NCI-H2107 (cell line): ENCODE results near the gene CNIH4.
"Not testable (repeated sequence)": the region's sequence is repeated elsewhere in the genome, so short reads cannot be mapped to it uniquely, and the experiment has no call there.

Experiments
- DNase-seq: peaks from one replicate; lab custom pipeline; 2025; lab: John Stamatoyannopoulos, UW

CNIH4 gene

DNA sequence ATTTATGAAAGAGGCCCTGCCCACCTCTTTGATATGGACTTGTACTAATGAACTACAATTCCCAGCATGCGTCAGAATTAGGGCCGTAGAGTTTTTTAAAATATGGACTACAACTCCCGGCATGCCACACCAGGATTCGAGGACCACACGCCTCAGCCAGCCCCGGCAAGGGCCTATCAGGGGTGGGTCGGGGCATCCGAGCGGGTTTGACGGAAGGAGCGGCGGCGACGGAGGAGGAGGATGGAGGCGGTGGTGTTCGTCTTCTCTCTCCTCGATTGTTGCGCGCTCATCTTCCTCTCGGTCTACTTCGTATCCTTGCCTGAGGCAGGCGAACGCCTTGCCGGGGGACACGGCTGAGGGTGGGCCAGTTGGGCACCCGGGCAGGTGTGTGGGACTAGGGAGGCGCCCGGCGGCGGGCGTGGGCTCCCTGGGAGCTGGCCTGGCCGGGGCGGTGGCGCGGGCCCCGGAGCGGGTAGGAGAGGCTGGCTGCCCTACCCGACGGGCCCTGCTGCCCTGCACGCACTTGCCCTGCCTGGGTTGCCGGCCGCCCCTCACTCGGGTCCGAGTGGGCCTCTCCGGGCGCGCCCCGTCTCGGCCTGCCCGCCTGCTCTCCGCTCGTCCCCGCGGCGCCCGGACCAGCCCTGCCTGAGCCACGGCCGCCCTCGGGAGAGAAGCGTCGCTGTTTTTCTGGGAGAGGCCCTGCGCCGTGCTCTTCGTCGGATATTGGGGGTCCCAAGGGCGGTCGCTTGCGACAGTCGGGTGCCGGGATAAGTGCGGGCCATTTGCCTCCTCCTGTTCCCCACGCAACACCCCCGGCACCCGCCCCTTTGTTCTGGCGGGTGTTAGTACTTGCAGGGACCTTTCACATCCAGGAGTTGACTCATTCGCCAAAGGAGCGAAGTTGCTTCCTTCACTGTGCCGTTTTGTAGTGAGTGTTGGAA is at the start of gene CNIH4:
Gene CNIH4, plus strand, starts transcription at position 195 of the 941 bp plus-strand sequence. Its CDS starts 46 bp downstream, at position 241.
- DNase-seq: peak; percentile 88

GRCh38 chr1:224308064-224308463 is 48.6 kb upstream of the CNIH4 start:
- no peak for DNase-seq

DNA sequence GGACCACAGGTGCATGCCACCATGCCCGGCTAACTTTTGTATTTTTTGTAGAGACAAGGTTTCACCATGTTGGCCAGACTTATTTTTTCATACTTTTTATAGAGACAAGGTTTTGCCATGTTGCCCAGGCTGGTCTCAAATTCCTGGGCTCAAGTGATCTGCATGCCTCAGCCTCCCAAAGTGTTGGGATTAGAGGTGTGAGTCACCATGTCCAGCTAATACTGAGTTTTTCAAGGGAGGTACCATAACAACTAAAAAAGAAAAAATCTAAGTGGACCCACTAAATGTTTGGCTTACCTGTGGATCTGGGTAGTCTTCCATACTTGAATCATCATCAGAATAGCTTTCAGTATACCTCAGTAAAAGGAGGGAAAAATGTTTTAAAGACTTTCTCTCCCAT is 45.2 kb upstream of the CNIH4 start:
- DNase-seq: not testable (repeated sequence)

DNA sequence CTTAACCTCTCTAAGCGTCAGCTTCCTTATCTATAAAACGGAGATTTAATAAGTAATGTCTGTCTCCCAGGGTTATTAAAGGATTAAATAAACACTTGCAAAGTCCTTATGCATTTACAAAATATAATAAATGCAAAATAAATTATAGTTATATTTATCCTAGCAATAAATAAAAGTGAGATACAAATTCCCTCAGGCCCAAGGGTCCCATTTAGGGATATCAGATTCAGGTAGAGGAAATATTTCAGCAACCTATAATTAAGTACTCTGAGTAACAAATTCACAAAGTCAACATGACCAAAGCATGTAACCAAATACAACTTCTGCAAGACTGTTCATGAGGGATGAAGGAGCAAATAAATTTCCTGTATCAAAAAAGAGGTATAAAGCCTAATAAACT is 44.7 kb upstream of the CNIH4 start:
- no peak for DNase-seq

GRCh38 chr1:224317383-224318045 is 39.2 kb upstream of the CNIH4 start:
- peak; percentile 49 for DNase-seq

GRCh38 chr1:224321706-224322105 is 35.0 kb upstream of the CNIH4 start:
- DNase-seq: no peak

GRCh38 chr1:224325959-224326358 is 30.7 kb upstream of the CNIH4 start:
- DNase-seq: no peak

GRCh38 chr1:224328644-224329043 is 28.0 kb upstream of the CNIH4 start:
- DNase-seq: no peak

GRCh38 chr1:224329484-224329841 is 27.2 kb upstream of the CNIH4 start:
- no peak for DNase-seq

GRCh38 chr1:224329842-224330753 is 26.6 kb upstream of the CNIH4 start, which contains the start of gene NVL:
Gene NVL, minus strand, starts transcription at chr1:224330172. Its CDS starts 45 bp downstream, at chr1:224330127.
- DNase-seq: peak; percentile 81

DNA sequence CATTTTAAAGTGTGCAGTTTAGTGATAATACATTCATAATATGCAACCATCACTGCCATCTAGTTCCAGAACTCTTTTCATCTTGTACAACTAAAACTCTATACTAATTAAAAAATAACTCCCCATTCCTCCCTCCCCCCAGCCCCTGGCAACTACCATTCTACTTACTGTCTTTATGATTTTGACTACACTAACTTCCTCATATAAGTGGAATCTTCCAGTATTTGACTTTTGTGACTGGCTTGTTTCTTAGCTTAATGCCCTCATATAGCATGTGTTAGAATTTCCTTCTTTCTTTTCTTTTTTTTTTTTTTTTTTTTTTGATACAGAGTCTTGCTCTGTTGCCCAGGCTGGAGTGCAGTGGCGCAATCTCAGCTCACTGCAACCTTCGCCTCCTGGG is 25.4 kb upstream of the CNIH4 start:
- DNase-seq: no peak

- DNase-seq: no peak
Measured at GRCh38 chr1:224331824-224332223, 24.9 kb upstream of the CNIH4 start.

- DNase-seq: peak; percentile 49
Measured at GRCh38 chr1:224333309-224333926, 23.3 kb upstream of the CNIH4 start.

DNA sequence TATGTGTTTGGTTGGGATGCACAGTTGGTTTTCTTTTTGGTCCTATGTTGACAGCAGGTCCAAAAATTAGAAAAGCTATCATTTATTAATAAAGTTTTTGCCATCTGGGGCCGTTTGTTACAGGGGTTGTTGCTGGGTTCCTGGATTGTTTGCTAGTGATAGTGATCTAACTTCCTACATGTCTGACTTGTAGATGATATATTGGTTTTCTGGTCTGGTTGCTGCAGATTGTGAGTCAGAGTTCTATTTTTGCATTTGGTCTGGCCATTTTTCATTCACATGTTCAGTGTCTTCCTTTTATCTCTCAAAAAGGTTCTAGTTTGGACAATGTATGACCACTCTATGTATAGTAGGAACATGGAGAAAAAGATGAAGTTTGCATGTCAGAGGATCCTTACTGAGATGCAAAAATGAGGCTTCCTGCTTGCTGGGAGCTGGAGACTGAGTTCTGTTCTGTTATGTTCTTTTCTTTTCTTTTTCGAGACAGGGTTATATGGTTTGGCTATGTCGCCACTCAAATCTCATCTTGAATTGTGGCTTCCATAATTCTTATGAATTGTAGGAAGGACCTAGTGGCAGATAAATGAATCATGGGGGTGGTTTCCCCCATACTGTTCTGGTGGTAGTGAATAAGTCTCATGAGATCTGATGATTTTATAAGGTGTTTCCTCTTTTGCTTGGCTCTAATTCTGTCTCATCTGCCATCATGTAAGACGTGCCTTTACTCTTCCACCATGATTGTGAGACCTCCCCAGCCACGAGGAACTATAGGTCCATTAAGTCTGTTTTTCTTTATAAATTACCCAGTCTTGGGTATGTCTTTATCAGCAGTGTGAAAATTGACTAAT is 22.5 kb upstream of the CNIH4 start:
- DNase-seq: no peak

- no peak for DNase-seq
Measured at GRCh38 chr1:224338150-224338838, 18.4 kb upstream of the CNIH4 start.

- no peak for DNase-seq
Measured at GRCh38 chr1:224339442-224340033, 17.1 kb upstream of the CNIH4 start.

- DNase-seq: not testable (repeated sequence)
Measured at GRCh38 chr1:224340453-224341384, 16.0 kb upstream of the CNIH4 start.

- no peak for DNase-seq
Measured at GRCh38 chr1:224343679-224344078, 13.0 kb upstream of the CNIH4 start.

- no peak for DNase-seq
Measured at GRCh38 chr1:224348137-224348536, 8.5 kb upstream of the CNIH4 start.
